A549 (cell line): Measurements from ENCODE around the gene CYP1B1. TPM values are rescaled to one million over a fixed set of nuclear protein-coding genes. Genes with fewer than 3 reads are reported as not detected.

Experiments
- ATAC-seq, 2 experiments: fragments of 200-7000 bp in 1 of 2; fragments of >200 bp in 1 of 2; cut with Nextera tagmentation in 1 of 2; cut with Tn5 transposase in 1 of 2; 3 replicates each; pipeline versions ENCODE4 v1.8.0 to v1.9.1; 2018 to 2020; ENCODE audit warnings: mild to moderate bottlenecking in 1 of 2, moderate library complexity in 1 of 2
- CTCF ChIA-PET: fragments of 300-600 bp; sonication (Branson Sonifier 250); formaldehyde crosslinking; extraction: SDS; loops from one replicate; lab custom pipeline; 2021; ENCODE audit warnings: antibody characterized with exemption, inconsistent platforms; lab: Yijun Ruan, JAX
- POLR2A ChIA-PET: fragments of 350-600 bp; formaldehyde crosslinking; extraction: SDS; loops from one replicate; lab custom pipeline; 2021; ENCODE audit warnings: antibody characterized with exemption, inconsistent platforms; lab: Yijun Ruan, JAX
- DNase-seq, 2 experiments: peaks; one replicate each; pipeline versions ENCODE4 v3.0.0 to v3.0.0-alpha.2; 2011 to 2016; ENCODE audit warnings: low read depth in 1 of 2, low spot score in 1 of 2
- FAIRE-seq: peaks from 2 replicates; lab custom pipeline; 2011; peaks lifted over from hg19 to GRCh38; lab: Jason Lieb, UNC
- H3K27ac ChIP-seq, 2 experiments: fragments of >200 bp; sonication (Bioruptor Twin); formaldehyde crosslinking; 3 replicates each; pipeline ENCODE4 v1.5.1; 2016 to 2017
- H3K4me1 ChIP-seq: fragments of >200 bp; sonication (Bioruptor Twin); formaldehyde crosslinking; 3 replicates; pipeline ENCODE4 v1.6.1; 2016
- H3K4me2 ChIP-seq: fragments of >200 bp; sonication (Bioruptor Twin); formaldehyde crosslinking; 3 replicates; pipeline ENCODE4 v1.6.1; 2016
- H3K4me3 ChIP-seq: fragments of >200 bp; sonication (Bioruptor Twin); formaldehyde crosslinking; 3 replicates; pipeline ENCODE4 v1.5.1; 2016
- H3K9me3 ChIP-seq: fragments of >200 bp; sonication (Bioruptor Twin); formaldehyde crosslinking; 3 replicates; pipeline ENCODE4 v1.6.1; 2016
- BHLHE40 ChIP-seq: IDR thresholded peaks from 2 replicates; pipeline ENCODE4 v1.6.1; 2012; ENCODE audit warnings: low read depth, low read length, inconsistent platforms
- CEBPB ChIP-seq, 2 experiments: fragments of >200 bp in 1 of 2; sonication (Bioruptor Twin) in 1 of 2; formaldehyde crosslinking in 1 of 2; IDR thresholded peaks; 2 replicates each; pipeline ENCODE4 v1.6.1; 2012 to 2016
- CHD2 ChIP-seq: fragments of 150-350 bp; IDR thresholded peaks from 2 replicates; pipeline ENCODE4 v1.6.1; 2014; ENCODE audit warnings: low read length; ENCODE audit not compliant: partially characterized antibody
- E2F6 ChIP-seq: IDR thresholded peaks from 2 replicates; pipeline ENCODE4 v1.6.1; 2012; ENCODE audit warnings: low read depth, borderline replicate concordance
- FOSL2 ChIP-seq, 2 experiments: fragments of 450-650 bp in 1 of 2; fragments of >200 bp in 1 of 2; sonication (Bioruptor Twin) in 1 of 2; formaldehyde crosslinking; IDR thresholded peaks; 2 replicates each; pipeline versions ENCODE4 v1.5.0 to v1.6.1; 2016 to 2020; ENCODE audit warnings: mild to moderate bottlenecking in 1 of 2, moderate library complexity in 1 of 2
- GATA3 ChIP-seq: IDR thresholded peaks from 2 replicates; pipeline ENCODE4 v1.6.1; 2012; ENCODE audit warnings: borderline replicate concordance
- HDAC2 ChIP-seq: fragments of 200-600 bp; sonication (generic); IDR thresholded peaks from 2 replicates; pipeline ENCODE4 v1.6.1; 2016
- HOXB5 ChIP-seq: fragments of 250-450 bp; sonication (Bioruptor Pico); IDR thresholded peaks from 2 replicates; pipeline ENCODE4 v1.5.0; 2020; ENCODE audit warnings: mild to moderate bottlenecking, moderate library complexity
- KDM5A ChIP-seq: fragments of 200-600 bp; sonication (generic); IDR thresholded peaks from 2 replicates; pipeline ENCODE4 v1.6.1; 2016; ENCODE audit warnings: antibody characterized with exemption, mild to moderate bottlenecking
- MAZ ChIP-seq: fragments of 150-350 bp; IDR thresholded peaks from 2 replicates; pipeline ENCODE4 v1.6.1; 2014; ENCODE audit warnings: antibody characterized with exemption, low read depth, low read length, borderline replicate concordance
- MYC ChIP-seq: IDR thresholded peaks from 2 replicates; pipeline ENCODE4 v1.6.1; 2012; ENCODE audit warnings: mild to moderate bottlenecking, inconsistent platforms, low read length, improper control_type of control experiment, borderline replicate concordance
- NPAS2 ChIP-seq: fragments of 250-450 bp; sonication (Bioruptor Pico); IDR thresholded peaks from 2 replicates; pipeline ENCODE4 v1.8.0; 2022; ENCODE audit warnings: mild to moderate bottlenecking, moderate library complexity, borderline replicate concordance
- PBX3 ChIP-seq: IDR thresholded peaks from 2 replicates; pipeline ENCODE4 v1.6.1; 2012
- RFX5 ChIP-seq: fragments of 450-650 bp; IDR thresholded peaks from 2 replicates; pipeline ENCODE4 v1.7.1; 2014; ENCODE audit warnings: antibody characterized with exemption, mild to moderate bottlenecking, moderate library complexity
- RNF2 ChIP-seq: fragments of 200-600 bp; sonication (generic); IDR thresholded peaks from 2 replicates; pipeline ENCODE4 v1.6.1; 2016; ENCODE audit warnings: low read depth, mild to moderate bottlenecking, antibody characterized with exemption, moderate library complexity, borderline replicate concordance
- TP53 ChIP-seq: fragments of 250-450 bp; sonication (Bioruptor Pico); IDR thresholded peaks from 2 replicates; pipeline ENCODE4 v1.5.0; 2021; ENCODE audit warnings: mild to moderate bottlenecking, moderate library complexity
- USF2 ChIP-seq: fragments of 450-650 bp; IDR thresholded peaks from 2 replicates; pipeline ENCODE4 v1.6.1; 2014; ENCODE audit warnings: antibody characterized with exemption
- ZC3H11A ChIP-seq: fragments of 450-650 bp; IDR thresholded peaks from 2 replicates; pipeline ENCODE4 v1.6.1; 2014; ENCODE audit warnings: antibody characterized with exemption, mild to moderate bottlenecking
- ZSCAN20 ChIP-seq: fragments of 250-450 bp; sonication (Bioruptor Pico); IDR thresholded peaks from 2 replicates; pipeline ENCODE4 v1.8.0; 2022; ENCODE audit warnings: mild to moderate bottlenecking, moderate library complexity
- WGBS: methylation state at CpG from one replicate; pipeline ENCODE4 v1.1.6; 2017; ENCODE audit errors: missing lambda C conversion rate; 5-methylcytosine and 5-hydroxymethylcytosine counted together
- polyA plus RNA-seq, 4 experiments: library from polyadenylated mRNA; depleted of rRNA in 3 of 4; stranded (reverse); fragments of >200 nt; fragmentation: RNase III in 1 of 4; extraction: RNeasy Plus Mini Kit Qiagen cat#74134 plus additional on column Dnase treatment in 1 of 4; gene quantifications; 2 replicates in 3 of 4; 3 replicates in 1 of 4; pipeline ENCODE4 v1.2.3, GENCODE V29; 2011 to 2017

The CYP1B1 gene
- polyA plus RNA-seq, 2 of the 4 experiments (the other 2 are of a cell fraction), result 5.3 to 13.2 TPM

GRCh38 chr2:38064801-38065501 is 11.0 kb downstream of the CYP1B1 start (continued):
- no peak for TF ChIP-seq HOXB5 (CRISPR knock-in tag)
- TF ChIP-seq FOSL2 (IDR thresholded peaks at IDR 0.05), result no peak
- TF ChIP-seq FOSL2 (CRISPR knock-in tag; IDR thresholded peaks at IDR 0.05), result peak; percentile 53
- TF ChIP-seq GATA3, result no peak; the same call in 1 of the 2 replicates
- TF ChIP-seq ZC3H11A, result no peak

- 71% methylated on average over 5 of the region's 5 CpGs for WGBS
- Histone ChIP-seq H3K4me3 (no peak overlapping the region), H3K4me2 (no peak overlapping the region), H3K27ac (no peak overlapping the region), H3K9me3 (no peaks in the 10 kb centered on the region), H3K4me1 (peaks cover 21% of the 10 kb centered on the region)
- ATAC-seq (no peak; a peak in 1 of 6 replicates), FAIRE-seq (no peak), DNase-seq (no peak)
- POLR2A ChIA-PET, result no interaction called here
- TF ChIP-seq ZC3H11A (no peak), E2F6 (no peak), NPAS2 (CRISPR knock-in tag) (no peak)
- CTCF ChIA-PET, result interaction anchor here (1.2 to 6.3 kb wide), 2 partner anchors 16 to 24 kb away, joined by 3 to 30 read pairs; partner anchors contain the start of gene CYP1B1
Observed at GRCh38 chr2:38060236-38061018, 15.5 kb downstream of the CYP1B1 start.

GRCh38 chr2:38057651-38058410 is 18.1 kb downstream of the CYP1B1 start:
- Histone ChIP-seq H3K27ac (no peak overlapping the region), H3K4me1 (peaks cover 12% of the 10 kb centered on the region; the same call in 2 of the 3 replicates), H3K9me3 (no peaks in the 10 kb centered on the region), H3K4me2 (peak overlapping the region; percentile 11; the same call in 2 of the 3 replicates), H3K4me3 (no peak overlapping the region)
- WGBS, result 39% methylated on average over 3 of the region's 3 CpGs
- CTCF ChIA-PET, result interaction anchor here (0.6 to 6.3 kb wide), 3 partner anchors 19 to 64 kb away, joined by 3 to 30 read pairs (median 3); partner anchors contain the start of gene CYP1B1
- POLR2A ChIA-PET, result no interaction called here
- DNase-seq (no peak), ATAC-seq (peak in 1 of 2 experiments; percentile 51; a peak in 3 of 6 replicates), FAIRE-seq (no peak)
- no peak for TF ChIP-seq CHD2
- TF ChIP-seq BHLHE40, result no peak
- TF ChIP-seq FOSL2 (IDR thresholded peaks at IDR 0.05), result no peak
- TF ChIP-seq FOSL2 (CRISPR knock-in tag; IDR thresholded peaks at IDR 0.05), result peak; percentile 29; the same call in 1 of the 2 replicates

- CTCF ChIA-PET, result interaction anchor here (1.2 kb wide), 1 partner anchor 20 kb away, joined by 4 read pairs; no protein-coding TSS in a partner anchor
Observed at GRCh38 chr2:38056216-38056615, 19.7 kb downstream of the CYP1B1 start.

GRCh38 chr2:38045811-38046210 is 30.1 kb downstream of the CYP1B1 start:
- Histone ChIP-seq H3K4me1 (no peaks in the 10 kb centered on the region), H3K9me3 (no peaks in the 10 kb centered on the region), H3K4me2 (no peak overlapping the region), H3K4me3 (no peak overlapping the region), H3K27ac (no peak overlapping the region)
- CTCF ChIA-PET, result interaction anchor here (1.2 to 1.5 kb wide), 3 partner anchors 8 to 33 kb away, joined by 3 to 4 read pairs (median 3); no protein-coding TSS in a partner anchor
- ATAC-seq (no peak), FAIRE-seq (peak; percentile 36), DNase-seq (no peak)
- WGBS, result 57% methylated on average over 4 of the region's 4 CpGs
- TF ChIP-seq MYC, result no peak
- no peak for TF ChIP-seq MAZ
- no peak for TF ChIP-seq RNF2
- TF ChIP-seq BHLHE40, result no peak
- TF ChIP-seq TP53 (CRISPR knock-in tag), result no peak
- TF ChIP-seq RFX5, result no peak
- TF ChIP-seq ZSCAN20 (CRISPR knock-in tag), result no peak
- TF ChIP-seq USF2, result no peak
- TF ChIP-seq CEBPB (IDR thresholded peaks at IDR 0.05), result no peak
- TF ChIP-seq FOSL2 (IDR thresholded peaks at IDR 0.05), result no peak
- no peak for TF ChIP-seq FOSL2 (CRISPR knock-in tag; IDR thresholded peaks at IDR 0.05)
- no peak for TF ChIP-seq PBX3
- no peak for TF ChIP-seq NPAS2 (CRISPR knock-in tag)
- POLR2A ChIA-PET, result no interaction called here

More at GRCh38 chr2:38056216-38056615, 19.7 kb downstream of the CYP1B1 start:
- no peak for FAIRE-seq
- peaks cover 12% of the 10 kb centered on the region; the same call in 2 of the 3 replicates for H3K4me1 ChIP-seq
- POLR2A ChIA-PET, result no interaction called here
- H3K4me2 ChIP-seq, result no peak overlapping the region
- DNase-seq, result no peak
- H3K9me3 ChIP-seq, result no peaks in the 10 kb centered on the region
- no peak for TF ChIP-seq KDM5A
- no peak for TF ChIP-seq RFX5
- TF ChIP-seq HDAC2, result no peak
- no peak for TF ChIP-seq NPAS2 (CRISPR knock-in tag)
- WGBS, result 60% methylated on average over 3 of the region's 3 CpGs
- H3K4me3 ChIP-seq, result no peak overlapping the region
- ATAC-seq, result peak in 1 of 2 experiments; percentile 18; a peak in 1 of 6 replicates
- H3K27ac ChIP-seq, result no peak overlapping the region
